ENCODE results near the gene BBS7. TPM values are rescaled to one million over a fixed set of nuclear protein-coding genes. Genes with fewer than 3 reads are reported as not detected.

BBS7 gene
- 9.2 and 10.7 TPM in 2 replicates for total RNA-seq (2014; rRNA removed; shearing (Covaris generic))

GRCh38 chr4:121869841-121870822, at the start of gene BBS7:
Gene BBS7, minus strand, starts transcription at chr4:121870474. Its CDS starts 161 bp downstream, at chr4:121870313.

GRCh38 chr4:121823505-121824170, 46.6 kb downstream of the BBS7 start, which contains the start of gene CCNA2:
Gene CCNA2, minus strand, starts transcription at chr4:121823883. Its CDS starts 255 bp downstream, at chr4:121823628.

GRCh38 chr4:121800961-121801714, 69.1 kb downstream of the BBS7 start, which contains the start of gene EXOSC9:
Gene EXOSC9, plus strand, starts transcription at chr4:121801323. Its CDS starts 102 bp downstream, at chr4:121801425.

Other genes starting within 250 kb of the BBS7 start
- gene ANXA5, start 173.5 kb downstream of the BBS7 start, total RNA-seq (2014; rRNA removed; shearing (Covaris generic)): 225 and 252 TPM in 2 replicates
- gene SMIM43, start 105.3 kb downstream of the BBS7 start, total RNA-seq (2014; rRNA removed; shearing (Covaris generic)): not detected in 2 replicates
- gene EXOSC9, start 69.2 kb downstream of the BBS7 start, total RNA-seq (2014; rRNA removed; shearing (Covaris generic)): 52.2 and 55.3 TPM in 2 replicates
- 63.8 and 66.1 TPM in 2 replicates for gene CCNA2, start 46.6 kb downstream of the BBS7 start, total RNA-seq (2014; rRNA removed; shearing (Covaris generic))
- gene TRPC3, start 81.6 kb upstream of the BBS7 start, total RNA-seq (2014; rRNA removed; shearing (Covaris generic)): 0.64 and 1.4 TPM in 2 replicates

Measured in A375 (cell line).